GM21528 (cell line): ENCODE measurements around the gene NRARP.

Experiments
- ATAC-seq: cut with Tn5 transposase; IDR thresholded peaks from one replicate; pipeline ENCODE4 v1.9.1; 2021; ENCODE audit warnings: mild to moderate bottlenecking, moderate library complexity; ENCODE audit not compliant: unreplicated experiment, low FRiP score

The NRARP gene

DNA sequence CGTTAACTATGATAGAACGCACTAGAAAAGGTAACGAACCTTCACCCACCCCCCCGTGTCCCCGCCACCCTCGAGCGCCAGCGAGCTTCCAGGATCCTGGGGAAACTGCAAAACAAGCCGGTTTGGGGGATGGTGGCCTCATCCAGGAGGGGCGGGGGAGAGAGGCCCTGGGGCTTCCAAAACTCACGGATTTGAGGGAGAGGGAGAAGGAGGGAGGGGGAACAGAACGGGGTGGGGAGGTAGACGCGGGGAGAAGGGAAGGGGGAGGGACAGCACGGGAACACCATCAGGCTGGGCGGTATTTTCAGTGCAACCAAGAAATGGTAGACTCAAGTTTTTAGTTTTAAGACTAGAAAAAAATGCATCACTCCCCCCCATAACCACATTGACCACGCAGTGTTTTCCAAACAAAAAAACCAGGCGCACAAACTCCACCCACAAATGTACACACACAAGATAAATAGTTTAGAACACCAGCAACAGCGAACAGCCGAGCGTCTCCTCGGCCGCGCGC is 1.4 kb downstream of the NRARP start:
- no peak for ATAC-seq

DNA sequence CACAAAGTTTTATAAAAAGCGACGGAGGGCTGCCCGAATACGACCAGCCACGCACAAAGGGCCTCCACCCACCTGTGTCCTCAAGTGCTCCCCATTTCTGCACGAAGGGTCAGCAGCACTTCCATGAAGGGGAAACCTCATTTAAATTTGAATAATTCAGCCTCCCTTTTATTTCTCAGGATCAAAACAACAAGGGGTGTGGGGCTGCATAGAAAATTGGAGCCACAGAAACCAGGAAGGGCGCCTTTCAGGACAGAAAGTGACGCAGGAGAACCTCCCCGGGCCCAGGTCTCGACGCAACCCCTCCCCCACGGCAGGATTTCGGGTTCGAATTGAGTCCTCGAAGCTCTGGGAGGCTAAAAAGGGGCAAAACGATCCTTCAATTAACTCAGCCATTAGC is 2.1 kb downstream of the NRARP start:
- ATAC-seq: no peak

DNA sequence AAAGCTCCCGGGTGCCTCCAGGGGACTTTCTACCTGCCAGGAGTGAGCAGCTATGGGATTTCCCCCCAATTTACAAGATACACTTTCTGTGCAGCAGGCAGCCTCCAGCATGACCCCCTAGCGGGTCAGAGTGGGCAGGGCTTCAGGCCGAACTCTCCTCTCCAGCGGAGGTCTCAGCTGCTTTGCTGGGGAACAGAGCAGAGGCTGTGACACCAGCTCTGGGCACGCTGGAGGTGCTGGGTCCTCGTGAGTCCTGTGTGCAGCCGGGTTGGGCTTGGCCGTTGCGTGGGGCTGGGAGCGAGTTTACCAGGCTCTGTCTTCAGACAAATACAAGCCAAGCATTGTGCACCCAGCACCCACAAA is 2.9 kb downstream of the NRARP start:
- ATAC-seq: no peak

DNA sequence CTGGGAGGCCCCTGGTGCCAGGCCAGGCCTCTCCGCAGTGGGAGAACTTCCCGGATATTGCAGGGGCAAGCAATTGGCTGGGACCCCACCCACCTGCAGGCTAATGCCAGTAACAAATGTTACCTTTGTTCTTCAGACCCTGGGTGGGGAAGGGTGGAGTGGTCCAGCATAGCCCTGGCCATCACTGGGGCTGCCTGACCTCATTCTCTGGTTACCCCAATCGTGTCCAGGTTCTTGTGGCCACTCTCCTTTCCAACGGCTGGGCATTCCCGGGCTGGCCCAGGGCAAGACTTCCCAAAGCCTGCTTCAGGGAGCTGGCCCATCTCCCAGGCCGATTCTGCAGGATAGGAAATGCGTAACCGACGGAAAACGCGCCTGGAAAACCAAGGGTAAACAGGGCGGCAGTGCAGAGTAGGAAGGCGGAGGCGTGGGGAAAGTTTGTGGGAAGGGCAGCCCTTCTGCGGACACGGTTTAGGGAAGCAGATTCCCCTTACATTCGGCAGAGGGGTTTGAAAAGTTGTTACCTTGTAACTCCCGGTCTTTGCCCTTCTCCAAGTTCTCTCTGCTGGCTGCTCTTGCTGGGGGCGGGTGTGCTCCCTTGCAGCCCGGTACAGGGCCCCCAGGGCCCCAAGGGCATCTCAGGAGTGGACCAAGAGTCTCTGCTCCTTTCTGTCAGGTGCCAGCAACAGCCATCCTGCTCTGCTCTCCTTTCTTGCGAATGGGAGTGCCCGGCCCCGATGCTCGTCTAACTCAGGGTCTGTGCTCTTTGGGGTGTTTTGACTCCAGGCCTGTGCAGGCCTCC is 3.5 kb downstream of the NRARP start:
- no peak for ATAC-seq

DNA sequence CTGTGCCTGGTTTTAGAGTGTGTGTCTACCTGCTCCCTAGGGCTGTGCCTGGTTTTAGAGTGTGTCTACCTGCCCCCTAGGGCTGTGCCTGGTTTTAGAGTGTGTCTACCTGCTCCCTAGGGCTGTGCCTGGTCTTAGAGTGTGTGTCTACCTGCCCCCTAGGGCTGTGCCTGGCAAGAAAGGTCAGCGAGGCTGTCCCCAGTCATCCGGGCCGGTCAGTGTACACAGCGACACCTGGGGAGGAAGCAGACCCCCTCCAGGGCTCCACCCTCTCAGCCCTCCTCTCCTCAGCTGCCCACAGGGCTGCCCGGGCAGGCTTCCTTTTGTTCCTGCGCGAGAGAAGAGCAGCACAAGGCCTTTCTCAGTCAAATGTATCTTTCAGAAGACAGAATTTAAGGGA is 4.1 kb downstream of the NRARP start:
- ATAC-seq: no peak

DNA sequence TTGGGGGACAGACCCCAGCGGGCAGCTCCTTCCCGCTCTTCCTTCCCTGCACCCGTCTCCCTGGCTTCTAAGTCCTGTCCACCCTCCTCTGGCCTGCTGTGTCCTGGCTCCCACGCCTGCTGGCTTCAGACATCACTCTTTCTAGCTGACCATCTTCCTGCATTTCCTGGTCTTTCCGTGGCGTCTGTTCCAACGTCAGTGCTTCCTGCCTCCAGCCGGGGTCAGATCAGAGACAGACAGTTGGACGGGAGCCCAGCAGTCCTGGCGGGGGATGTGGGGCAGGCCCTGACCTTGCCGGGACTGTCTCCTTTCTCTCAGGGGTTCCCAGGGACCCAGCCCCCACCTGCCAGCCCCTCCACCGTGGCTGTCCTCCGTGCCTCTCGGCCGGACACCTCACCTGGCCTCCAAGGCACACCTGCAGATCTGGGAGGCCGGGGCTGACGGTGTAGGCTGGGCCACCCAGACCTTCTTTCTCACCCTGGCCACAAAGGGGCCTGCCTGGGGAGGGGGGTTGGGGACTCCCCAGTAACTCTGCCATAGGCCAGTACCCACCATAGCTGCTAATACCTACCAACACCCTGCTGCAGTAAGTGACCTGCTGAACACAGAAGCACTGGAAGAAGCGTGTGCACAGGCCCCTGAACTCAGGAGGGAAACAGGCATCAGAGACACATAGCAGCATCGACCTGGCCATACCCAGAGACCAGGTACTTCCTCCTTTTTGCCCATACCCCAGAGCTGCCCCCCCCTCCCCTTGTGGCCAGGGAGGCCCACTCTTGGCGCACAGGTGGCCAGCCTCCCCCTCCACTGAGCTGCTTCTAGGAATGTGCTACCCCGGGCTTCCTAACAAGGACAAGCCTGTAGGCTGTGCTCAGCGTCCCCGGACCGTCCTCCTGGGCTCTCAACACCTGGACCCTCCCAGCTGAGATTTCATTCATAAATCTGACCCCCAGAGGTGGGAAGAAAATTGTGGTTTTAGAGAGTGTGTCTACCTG is 5.1 kb downstream of the NRARP start:
- ATAC-seq: no peak

DNA sequence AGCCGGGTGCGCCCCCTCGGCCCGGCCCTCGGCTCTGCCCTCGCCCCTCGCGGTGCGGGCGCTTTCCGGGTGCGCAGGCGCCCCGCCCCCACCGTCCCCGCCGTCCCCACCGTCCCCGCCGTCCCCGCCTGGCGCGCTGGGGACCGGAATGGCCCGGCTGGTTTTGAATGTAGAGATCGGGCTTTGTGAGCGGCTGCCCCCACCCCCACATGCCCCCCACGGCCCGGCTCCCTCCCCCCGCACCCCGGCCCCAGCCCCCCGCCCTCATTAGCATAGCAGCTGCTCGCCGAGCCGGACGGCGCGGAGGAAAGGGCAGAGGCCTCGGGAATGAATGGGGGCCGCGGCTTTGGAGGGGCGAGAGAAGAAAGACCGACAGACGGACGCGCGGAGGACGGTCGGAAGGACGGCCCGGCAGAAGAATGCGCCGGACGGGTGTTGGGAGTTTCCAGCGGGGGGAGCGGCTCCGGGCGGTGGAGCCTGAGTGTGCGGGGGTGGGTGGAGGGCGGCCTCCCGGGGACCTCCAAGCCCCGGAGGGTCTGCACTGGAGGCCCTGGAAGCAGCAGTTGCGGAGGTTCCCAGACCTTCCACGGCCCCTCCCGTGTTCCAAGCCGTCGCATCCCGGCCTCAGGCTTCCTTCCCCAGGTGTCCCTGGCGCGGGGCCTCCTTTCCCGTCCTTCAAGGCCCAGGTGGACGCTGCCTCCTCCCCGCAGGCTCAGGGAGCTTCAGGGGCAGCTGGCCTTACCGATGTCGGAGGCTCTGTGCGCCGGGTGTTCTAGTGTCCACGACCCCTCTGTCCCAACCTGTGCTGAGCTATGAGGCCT is 6.0 kb downstream of the NRARP start:
- no peak for ATAC-seq

DNA sequence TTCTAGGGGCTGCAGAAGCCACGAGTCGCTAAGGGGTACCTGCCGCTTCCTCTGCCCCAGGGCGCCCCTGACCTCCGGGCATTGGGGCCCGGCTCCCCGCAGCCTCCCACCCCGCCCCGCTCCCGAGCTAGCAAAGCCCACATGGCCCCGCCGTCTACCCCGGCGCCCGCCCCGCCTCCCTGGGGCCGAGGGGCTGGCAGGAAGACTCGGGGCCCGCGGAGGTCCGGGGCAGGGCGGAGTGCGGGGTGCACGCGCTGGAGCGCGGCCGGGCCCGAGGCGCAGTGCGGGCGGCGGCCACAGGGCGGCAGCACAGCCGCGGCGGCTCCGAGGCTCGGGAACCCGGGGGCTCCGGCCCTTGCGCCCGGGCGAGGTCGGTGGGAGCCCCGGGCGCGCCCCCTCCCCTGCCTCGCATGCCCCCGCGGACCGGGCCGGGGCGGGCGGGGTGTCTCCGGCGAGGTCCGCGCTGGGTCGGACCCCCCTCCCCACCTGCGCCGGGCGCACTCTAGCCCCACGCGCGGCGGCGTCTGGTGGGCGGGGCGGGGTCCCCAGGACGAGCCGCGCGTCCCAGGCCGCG is 6.7 kb downstream of the NRARP start:
- no peak for ATAC-seq

DNA sequence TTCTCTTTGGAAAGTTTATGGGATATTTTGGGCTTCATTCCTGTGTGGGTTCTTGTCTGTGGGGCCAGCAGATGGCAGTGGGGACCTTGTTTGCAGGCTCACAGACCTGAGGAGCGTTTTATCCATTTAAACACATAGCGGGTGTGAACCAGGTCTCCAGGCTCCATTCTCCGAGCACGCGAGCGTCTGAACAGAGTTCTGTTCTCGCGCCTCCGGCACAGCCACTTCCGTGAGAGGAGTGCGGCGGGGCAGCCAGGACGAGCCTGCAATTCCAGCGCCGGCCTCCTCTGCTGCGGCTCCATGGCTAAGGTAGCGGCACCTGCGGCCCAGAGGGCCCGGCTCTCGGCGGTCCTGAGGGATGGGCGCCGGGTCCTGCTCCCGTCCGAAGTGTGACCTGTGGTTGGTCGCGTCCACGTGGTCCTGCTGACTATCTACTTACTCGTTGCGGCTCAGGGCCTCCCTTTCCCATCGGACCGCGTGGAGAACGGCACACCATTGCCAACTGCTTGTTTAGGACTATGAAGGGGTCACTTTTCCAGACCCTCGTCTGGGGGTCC is 7.3 kb downstream of the NRARP start:
- ATAC-seq: no peak

DNA sequence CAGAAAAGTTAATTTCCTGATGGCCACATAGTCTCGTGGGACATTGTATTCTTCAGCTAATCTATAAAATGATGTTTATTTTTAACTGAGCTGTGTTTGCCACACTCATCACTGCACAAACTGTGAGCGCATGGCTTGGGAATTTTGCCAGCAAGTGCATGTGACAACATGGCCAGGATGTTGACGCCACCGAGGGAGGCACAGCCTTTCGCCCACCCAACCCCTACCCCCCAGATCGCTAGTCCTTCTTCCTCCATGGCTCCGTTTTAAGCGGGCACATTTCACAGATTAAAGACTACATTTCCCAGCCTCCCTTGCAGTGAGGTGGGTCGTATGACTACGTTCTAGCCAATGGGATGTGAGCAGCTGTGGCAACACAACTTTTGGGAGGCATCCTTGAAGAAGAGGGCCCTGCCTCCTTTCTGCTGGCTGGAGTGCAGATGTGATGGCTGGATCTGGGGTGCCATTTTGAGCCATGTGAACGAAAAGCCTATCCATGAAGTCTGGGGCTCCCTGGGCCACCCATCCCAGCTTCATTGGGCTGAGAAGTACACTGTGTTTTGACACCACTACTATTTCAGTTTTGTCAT is 7.9 kb downstream of the NRARP start:
- ATAC-seq: no peak

DNA sequence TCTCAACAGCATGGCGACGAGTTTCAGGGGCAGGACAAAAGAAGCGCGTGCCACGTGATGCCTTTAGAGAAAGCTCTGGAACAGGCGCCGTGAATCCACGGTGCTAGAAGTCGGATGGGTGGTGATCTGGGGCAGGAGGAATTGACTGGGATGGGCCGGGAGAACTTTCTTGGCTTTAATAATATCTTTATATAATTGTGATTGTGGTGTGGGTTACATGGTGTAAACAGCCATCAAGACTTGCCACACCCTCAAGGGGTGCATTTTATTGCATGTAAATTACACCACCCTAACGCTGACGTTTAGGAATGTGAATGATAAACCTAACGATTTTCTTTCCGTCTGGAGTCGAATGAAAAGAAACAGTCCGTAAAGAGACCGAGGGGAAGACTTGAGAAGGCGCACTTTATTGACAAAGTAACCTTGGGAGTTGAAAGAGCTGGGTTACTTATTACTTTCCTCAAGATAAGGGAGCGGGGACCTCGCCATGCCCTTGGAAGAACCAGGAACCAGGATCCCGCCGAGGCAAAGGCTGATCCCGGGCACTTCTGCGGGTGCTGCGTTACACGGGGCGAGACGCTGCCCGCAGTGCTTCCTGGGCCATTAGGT is 8.5 kb downstream of the NRARP start:
- ATAC-seq: no peak

DNA sequence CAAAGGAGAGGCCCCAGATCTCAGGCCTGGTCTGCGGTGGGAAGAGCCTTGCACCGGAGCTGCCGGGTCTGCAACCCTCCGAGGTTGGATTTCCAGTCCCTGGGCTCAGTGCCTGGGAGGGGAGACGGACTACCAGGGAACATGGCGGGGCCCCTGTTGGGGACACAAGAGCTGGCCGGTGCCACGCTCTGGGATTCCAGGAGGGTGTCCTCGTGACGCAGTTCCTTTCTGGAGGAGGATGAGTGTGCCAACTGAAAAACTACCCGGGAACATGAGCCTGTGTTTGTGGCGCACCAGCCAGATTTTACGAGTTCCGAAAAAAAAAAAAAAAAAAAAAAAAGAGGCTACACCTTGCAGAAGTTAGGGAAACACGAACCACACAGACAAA is 9.0 kb downstream of the NRARP start:
- ATAC-seq: no peak

DNA sequence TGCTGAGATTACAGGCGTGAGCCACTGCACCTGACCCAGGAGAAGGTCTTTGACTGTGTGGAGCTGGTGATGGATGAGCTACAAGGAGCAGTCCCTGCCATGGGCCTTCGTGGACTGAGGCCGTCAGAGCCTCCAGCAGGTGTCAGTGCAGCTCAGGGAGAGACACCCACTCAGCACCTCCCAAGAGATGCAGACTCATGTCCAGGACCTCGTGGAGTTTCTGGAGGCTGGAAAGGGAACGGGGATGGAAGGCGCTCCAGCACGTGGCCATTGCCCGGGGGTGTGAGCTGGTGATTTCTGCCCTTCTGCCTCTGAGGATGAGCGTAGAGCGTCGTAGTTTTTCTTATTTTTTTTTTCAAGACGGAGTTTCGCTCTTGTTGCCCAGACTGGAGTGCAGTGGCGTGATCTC is 15.1 kb downstream of the NRARP start:
- ATAC-seq: no peak

DNA sequence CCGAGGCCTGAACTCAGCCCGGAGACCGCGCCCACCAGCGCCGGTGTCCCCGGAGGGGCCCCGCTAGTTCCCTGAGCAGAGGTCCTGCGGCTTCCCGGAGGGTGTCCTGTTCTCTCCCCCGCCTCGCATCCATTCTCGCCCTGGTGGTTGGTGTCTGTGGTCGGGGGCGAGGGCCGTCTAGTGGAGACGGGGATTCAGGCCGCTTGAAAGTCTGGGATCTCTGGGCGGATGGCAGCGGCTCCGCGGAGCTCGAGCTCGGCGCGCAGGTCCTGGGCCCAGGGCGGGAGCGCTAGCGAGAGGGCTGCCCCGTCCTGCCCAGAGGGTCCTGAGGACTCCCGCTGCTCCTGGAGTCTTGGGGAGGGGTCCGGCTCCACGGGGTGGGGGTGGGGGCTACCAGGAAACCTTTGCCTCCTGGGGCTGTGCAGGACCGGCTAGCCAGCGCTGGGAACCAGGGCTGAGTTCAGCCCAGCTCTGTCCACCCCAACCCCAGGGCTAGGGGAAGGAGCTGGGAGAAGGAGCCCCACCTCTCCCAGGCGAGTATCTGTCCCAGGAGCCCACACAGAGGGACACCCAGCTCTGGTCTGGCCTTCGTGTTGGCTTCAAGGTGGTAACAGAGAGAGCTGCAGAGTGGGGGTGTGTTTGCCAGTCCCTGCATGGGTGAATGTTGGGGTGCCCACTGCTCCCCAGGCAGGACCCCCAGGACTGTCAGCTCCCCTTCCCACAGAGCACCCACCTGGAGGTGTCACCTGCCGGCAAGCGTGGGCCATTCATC is 20.5 kb downstream of the NRARP start:
- ATAC-seq: no peak

DNA sequence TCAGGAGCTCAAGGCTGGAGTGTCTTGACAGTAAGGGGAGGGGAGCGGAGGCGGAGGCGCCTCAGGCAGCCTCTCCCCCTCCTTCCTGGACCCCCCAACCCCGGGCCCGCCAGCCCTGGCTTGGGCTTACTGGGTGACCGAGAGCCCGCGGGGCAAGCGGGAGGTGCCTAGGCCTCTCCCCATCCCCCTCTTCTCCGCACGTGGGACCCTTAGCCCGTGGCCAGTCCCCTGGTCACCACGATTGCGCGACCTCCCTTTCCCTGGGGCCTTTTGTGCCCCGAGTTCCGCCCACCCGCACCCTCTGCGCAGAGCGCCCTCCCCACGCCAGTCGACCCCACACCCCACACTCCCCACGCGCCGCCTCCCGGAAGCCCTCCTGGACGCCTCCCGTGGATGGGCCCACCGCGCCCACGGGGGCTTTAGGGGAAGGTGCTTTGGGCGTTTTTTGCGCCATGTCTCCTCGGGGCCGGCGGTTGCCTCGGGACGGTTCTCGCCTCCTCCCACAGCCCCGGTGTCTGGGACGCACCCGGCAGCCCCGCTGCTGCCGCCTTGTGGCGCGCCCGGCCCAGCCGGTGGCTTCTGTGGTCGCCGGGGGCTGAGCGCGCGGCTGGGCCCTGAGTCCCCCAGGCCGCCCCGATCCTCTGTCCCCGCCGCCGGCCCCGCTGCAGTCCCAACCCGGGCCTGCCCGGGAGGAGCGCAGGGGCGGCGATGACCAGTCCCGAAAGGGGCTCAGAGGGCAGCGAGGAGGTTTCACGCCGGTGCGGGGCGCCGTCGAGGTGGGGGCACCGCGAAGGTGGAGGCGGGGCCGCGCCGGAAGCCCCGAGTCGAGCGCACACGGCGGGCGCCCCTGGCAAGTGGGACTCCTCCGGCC is 21.4 kb downstream of the NRARP start:
- no peak for ATAC-seq

DNA sequence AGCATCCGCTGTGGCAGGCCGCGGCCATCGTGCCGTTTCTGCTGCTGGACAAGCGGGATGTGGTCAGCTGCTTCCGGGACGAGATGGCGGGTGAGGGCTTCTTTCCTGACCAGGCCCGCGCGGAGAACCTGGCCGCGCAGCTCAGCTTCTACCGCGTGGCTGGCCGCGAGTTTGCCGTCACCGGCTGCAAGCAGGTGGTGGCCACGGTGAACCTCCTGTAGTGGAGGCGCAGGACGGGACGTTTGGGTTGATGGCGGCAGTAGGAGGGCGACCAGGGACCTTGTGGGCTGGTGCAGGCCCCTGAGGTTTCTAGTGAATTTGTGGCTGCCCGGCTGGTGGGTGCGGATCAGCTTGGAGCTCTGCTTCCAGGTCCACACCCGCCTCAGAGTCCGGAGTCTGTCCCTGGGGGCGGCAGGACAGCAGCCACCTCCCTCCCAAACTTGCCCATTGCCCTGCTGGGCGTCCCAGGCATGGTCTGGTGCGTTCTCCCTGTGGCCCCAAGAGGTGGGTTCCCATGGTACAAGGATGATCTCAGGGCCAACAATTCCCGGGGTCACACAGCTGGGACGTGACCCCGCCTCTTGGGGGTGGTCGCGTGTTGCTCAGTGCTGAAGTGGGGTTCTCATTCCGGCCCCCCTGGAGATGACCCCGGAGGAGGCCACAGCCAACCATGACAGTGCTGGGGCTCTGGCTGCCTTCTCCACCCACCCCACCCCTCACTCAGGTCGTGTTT is 22.2 kb downstream of the NRARP start:
- no peak for ATAC-seq
